K562 (cell line): ENCODE results near the gene MYOZ1.

Experiments
- E2F3 ChIP-seq: fragments of 250-450 bp; sonication (Bioruptor Pico); IDR thresholded peaks from 2 replicates; pipeline ENCODE4 v1.4.0; 2020; ENCODE audit warnings: mild to moderate bottlenecking
- JUNB ChIP-seq: fragments of 450-650 bp; formaldehyde crosslinking; conservative IDR thresholded peaks from 2 replicates; pipeline ENCODE4 v1.4.0; 2020; ENCODE audit warnings: mild to moderate bottlenecking
- NFYB ChIP-seq: IDR thresholded peaks from 2 replicates; pipeline ENCODE4 v1.6.1; 2011; ENCODE audit warnings: mild to moderate bottlenecking, moderate library complexity; ENCODE audit not compliant: insufficient read length; ENCODE audit errors: extremely low read depth
- NRF1 ChIP-seq, 2 experiments: fragments of 450-650 bp; IDR thresholded peaks in 1 of 2; conservative IDR thresholded peaks in 1 of 2; 2 replicates each; pipeline ENCODE4 v1.6.1; 2014; ENCODE audit warnings: mild to moderate bottlenecking in 2 of 2
- PHF20 ChIP-seq: fragments of 450-650 bp; IDR thresholded peaks from 2 replicates; pipeline ENCODE4 v1.6.1; 2018; ENCODE audit not compliant: partially characterized antibody
- TAF1 ChIP-seq: IDR thresholded peaks from 2 replicates; pipeline ENCODE4 v1.6.1; 2011; ENCODE audit warnings: mild to moderate bottlenecking, low read length, moderate library complexity; ENCODE audit not compliant: insufficient read depth, control insufficient read depth, severe bottlenecking; ENCODE audit errors: extremely low read depth
- TSHZ1 ChIP-seq: fragments of 250-450 bp; sonication (Bioruptor Pico); IDR thresholded peaks from 2 replicates; pipeline ENCODE4 v1.4.0; 2020; ENCODE audit warnings: mild to moderate bottlenecking, moderate library complexity
- ZNF121 ChIP-seq: sonication (generic); formaldehyde crosslinking; conservative IDR thresholded peaks from 2 replicates; pipeline ENCODE4 v1.8.0; 2022; ENCODE audit warnings: missing genetic modification reagents
- TF ChIP-seq, protein P1 (sequence below), 3 experiments: IDR thresholded peaks in 2 of 3; conservative IDR thresholded peaks in 1 of 3; 2 replicates each; pipeline ENCODE4 v1.5.1; 2011 to 2012; ENCODE audit warnings: low read length in 3 of 3, mild to moderate bottlenecking in 3 of 3, control low read depth in 2 of 3, improper control_type of control experiment in 1 of 3, inconsistent platforms in 1 of 3, low read depth in 1 of 3, mixed read lengths in 1 of 3, moderate library complexity in 1 of 3; ENCODE audit not compliant: insufficient read depth in 2 of 3
- TF ChIP-seq, protein P2 (sequence below), 2 experiments: fragments of 450-650 bp; formaldehyde crosslinking in 1 of 2; IDR thresholded peaks; 2 replicates each; pipeline versions ENCODE4 v1.4.0 to v1.6.1; 2014 to 2020; ENCODE audit warnings: mild to moderate bottlenecking in 2 of 2, borderline replicate concordance in 1 of 2, low read depth in 1 of 2

DNA sequence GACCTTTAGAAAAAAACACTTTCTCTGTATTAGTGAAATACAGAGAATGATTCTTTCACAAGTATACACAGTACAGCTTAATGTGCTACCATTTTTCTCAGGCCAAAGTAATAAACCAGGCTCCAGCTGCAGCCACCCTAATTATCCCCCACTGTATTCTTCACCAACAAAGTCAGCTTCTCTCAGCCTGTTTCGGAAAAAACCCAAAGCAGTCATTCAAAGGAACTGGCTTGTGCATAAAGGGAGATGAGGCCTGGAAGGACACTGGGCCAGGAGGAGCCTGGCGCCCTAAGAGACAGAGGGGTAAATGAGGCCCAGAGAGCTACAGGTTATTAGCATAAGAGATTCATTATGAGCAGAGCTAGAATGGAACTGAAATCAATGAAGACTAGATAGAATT is 59.4 kb downstream of the MYOZ1 start:
- TF ChIP-seq E2F3 (CRISPR knock-in tag) (no peak), ZNF121 (CRISPR knock-in tag) (no peak), PHF20 (no peak), JUNB (CRISPR knock-in tag) (no peak), TSHZ1 (CRISPR knock-in tag) (no peak), NFYB (no peak), NRF1 (conservative IDR thresholded peaks at IDR 0.05 in 1 of 2, IDR thresholded peaks at IDR 0.05 in 1 of 2) (no peak), TAF1 (no peak)
- TF ChIP-seq, protein P1, sequence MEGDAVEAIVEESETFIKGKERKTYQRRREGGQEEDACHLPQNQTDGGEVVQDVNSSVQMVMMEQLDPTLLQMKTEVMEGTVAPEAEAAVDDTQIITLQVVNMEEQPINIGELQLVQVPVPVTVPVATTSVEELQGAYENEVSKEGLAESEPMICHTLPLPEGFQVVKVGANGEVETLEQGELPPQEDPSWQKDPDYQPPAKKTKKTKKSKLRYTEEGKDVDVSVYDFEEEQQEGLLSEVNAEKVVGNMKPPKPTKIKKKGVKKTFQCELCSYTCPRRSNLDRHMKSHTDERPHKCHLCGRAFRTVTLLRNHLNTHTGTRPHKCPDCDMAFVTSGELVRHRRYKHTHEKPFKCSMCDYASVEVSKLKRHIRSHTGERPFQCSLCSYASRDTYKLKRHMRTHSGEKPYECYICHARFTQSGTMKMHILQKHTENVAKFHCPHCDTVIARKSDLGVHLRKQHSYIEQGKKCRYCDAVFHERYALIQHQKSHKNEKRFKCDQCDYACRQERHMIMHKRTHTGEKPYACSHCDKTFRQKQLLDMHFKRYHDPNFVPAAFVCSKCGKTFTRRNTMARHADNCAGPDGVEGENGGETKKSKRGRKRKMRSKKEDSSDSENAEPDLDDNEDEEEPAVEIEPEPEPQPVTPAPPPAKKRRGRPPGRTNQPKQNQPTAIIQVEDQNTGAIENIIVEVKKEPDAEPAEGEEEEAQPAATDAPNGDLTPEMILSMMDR (IDR thresholded peaks at IDR 0.05 in 2 of 3, conservative IDR thresholded peaks at IDR 0.05 in 1 of 3; ENCODE audit: insufficient read depth in 2 of 3, low read depth in 1 of 3, low read length in 3 of 3): no peak
- TF ChIP-seq, protein P2, sequence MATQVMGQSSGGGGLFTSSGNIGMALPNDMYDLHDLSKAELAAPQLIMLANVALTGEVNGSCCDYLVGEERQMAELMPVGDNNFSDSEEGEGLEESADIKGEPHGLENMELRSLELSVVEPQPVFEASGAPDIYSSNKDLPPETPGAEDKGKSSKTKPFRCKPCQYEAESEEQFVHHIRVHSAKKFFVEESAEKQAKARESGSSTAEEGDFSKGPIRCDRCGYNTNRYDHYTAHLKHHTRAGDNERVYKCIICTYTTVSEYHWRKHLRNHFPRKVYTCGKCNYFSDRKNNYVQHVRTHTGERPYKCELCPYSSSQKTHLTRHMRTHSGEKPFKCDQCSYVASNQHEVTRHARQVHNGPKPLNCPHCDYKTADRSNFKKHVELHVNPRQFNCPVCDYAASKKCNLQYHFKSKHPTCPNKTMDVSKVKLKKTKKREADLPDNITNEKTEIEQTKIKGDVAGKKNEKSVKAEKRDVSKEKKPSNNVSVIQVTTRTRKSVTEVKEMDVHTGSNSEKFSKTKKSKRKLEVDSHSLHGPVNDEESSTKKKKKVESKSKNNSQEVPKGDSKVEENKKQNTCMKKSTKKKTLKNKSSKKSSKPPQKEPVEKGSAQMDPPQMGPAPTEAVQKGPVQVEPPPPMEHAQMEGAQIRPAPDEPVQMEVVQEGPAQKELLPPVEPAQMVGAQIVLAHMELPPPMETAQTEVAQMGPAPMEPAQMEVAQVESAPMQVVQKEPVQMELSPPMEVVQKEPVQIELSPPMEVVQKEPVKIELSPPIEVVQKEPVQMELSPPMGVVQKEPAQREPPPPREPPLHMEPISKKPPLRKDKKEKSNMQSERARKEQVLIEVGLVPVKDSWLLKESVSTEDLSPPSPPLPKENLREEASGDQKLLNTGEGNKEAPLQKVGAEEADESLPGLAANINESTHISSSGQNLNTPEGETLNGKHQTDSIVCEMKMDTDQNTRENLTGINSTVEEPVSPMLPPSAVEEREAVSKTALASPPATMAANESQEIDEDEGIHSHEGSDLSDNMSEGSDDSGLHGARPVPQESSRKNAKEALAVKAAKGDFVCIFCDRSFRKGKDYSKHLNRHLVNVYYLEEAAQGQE (IDR thresholded peaks at IDR 0.05; ENCODE audit: borderline replicate concordance): no peak
- TF ChIP-seq, protein P2 (CRISPR knock-in tag; IDR thresholded peaks at IDR 0.05; ENCODE audit: low read depth): no peak
